KOPT-K1 (cell line): ENCODE results near the gene HPS5.

Experiments used
- H3K27ac ChIP-seq: fragments of 200-600 bp; sonication (generic); 2 replicates; pipeline ENCODE4 v1.5.1; 2016; ENCODE audit warnings: antibody characterized with exemption, mild to moderate bottlenecking, low read depth, low read length; ENCODE audit not compliant: poor library complexity, severe bottlenecking
- H3K36me3 ChIP-seq: fragments of 200-600 bp; sonication (generic); 2 replicates; pipeline ENCODE4 v1.5.1; 2017; ENCODE audit warnings: antibody characterized with exemption, mild to moderate bottlenecking, low read length, moderate library complexity; ENCODE audit not compliant: insufficient read depth
- H3K9me3 ChIP-seq: fragments of 200-600 bp; sonication (generic); 2 replicates; pipeline ENCODE4 v1.5.1; 2017; ENCODE audit warnings: antibody characterized with exemption, low read length, mild to moderate bottlenecking; ENCODE audit not compliant: insufficient read depth, poor library complexity, severe bottlenecking

The HPS5 gene

DNA sequence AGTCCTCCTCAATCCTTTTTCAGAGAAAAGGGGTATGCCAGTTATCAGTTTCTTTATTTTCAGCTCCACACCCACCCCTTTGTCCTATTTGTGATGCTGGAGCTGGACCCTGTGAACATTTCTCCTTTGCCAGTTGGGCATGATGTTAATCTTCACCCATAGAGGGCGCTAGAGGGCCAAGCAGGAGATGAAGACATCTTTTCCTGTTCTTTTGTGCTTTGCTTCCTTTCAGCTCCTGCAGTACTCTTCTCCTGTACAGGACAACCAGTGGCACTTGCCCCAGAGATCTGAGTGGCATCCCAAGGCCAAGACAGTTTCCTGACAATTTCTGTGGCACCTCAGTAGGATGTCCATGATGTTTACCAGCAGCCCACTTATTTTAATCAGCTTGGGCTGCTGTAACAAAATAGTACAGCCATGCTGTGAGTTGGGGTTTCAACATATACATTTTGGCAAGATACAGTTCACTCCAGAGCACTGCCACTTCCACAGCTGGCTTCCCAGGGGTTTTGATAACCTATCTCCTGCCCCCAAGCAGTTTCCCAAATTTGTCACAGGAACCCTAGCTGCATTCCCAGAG is 78.1 kb downstream of the HPS5 start:
- Histone ChIP-seq H3K9me3 (no peaks in the 10 kb centered on the region), H3K27ac (no peak overlapping the region), H3K36me3 (no peaks in the 10 kb centered on the region)

- no peak overlapping the region for H3K27ac ChIP-seq
Measured at GRCh38 chr11:18239655-18240054, 82.3 kb downstream of the HPS5 start.

GRCh38 chr11:18236664-18237356 is 85.1 kb downstream of the HPS5 start, which contains the start of gene SAA4:
Gene SAA4, minus strand, starts transcription at chr11:18236802. Its CDS starts 876 bp downstream, at chr11:18235926.
- H3K36me3 ChIP-seq, result no peaks in the 10 kb centered on the region
- H3K9me3 ChIP-seq, result no peaks in the 10 kb centered on the region
- no peak within 1 kb of the TSS for H3K27ac ChIP-seq

More at GRCh38 chr11:18239655-18240054, 82.3 kb downstream of the HPS5 start:
- H3K36me3 ChIP-seq, result no peaks in the 10 kb centered on the region
- no peaks in the 10 kb centered on the region for H3K9me3 ChIP-seq

DNA sequence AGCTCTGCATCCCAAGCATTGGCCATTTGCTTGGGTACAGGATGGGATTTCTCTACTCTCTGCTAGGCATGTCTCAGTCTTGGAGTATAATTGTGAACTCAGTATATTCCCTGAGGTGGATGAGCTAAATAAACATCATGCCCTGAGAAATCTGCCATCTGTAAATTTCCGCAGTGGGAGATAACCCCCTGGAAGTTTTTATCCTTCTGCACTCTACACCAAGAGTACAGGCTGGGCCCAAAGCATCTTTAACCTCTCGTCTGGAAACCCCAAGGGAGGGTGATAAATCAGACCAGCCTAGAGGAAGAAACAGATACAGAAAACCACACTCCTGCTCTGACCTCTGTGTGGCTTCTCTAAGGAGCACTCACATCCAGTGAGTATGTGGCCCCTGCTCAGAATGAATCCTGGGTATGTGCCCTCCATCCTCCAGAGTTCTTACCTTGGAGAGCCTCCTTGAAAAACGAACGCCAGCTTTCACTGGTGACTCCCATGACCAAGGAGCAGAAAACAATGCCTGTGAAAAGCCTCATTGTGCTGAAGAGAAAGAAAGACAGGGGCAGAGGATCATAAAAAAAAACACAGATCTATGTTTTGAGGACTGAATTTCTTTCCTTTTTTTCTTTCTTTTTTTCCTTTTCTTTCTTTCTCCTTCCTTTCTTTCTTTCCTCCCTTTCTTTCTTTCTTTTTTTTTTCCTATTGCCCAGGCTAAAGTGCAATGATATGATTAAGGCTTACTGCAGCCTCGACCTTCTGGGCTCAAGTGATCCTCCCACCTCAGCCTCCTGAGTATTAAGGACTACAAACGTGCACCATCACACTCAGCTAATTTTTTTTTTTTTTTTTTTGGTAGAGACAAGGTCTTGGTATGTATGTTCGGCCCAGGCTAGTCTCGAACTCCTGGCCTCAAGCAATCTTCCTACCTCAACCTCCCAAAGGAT is 86.3 kb downstream of the HPS5 start:
- Histone ChIP-seq H3K27ac (no peak overlapping the region), H3K36me3 (no peaks in the 10 kb centered on the region), H3K9me3 (no peaks in the 10 kb centered on the region)

- H3K9me3 ChIP-seq, result no peaks in the 10 kb centered on the region
- no peaks in the 10 kb centered on the region for H3K36me3 ChIP-seq
- H3K27ac ChIP-seq, result no peak overlapping the region
Measured at GRCh38 chr11:18233912-18234311, 88.0 kb downstream of the HPS5 start.

- H3K36me3 ChIP-seq, result no peaks in the 10 kb centered on the region
- H3K27ac ChIP-seq, result no peak overlapping the region
Measured at GRCh38 chr11:18230859-18231258, 91.1 kb downstream of the HPS5 start.

GRCh38 chr11:18229501-18229900 is 92.4 kb downstream of the HPS5 start:
- Histone ChIP-seq H3K36me3 (no peaks in the 10 kb centered on the region), H3K27ac (no peak overlapping the region)

More at GRCh38 chr11:18230859-18231258, 91.1 kb downstream of the HPS5 start:
- H3K9me3 ChIP-seq, result no peaks in the 10 kb centered on the region

More at GRCh38 chr11:18229501-18229900, 92.4 kb downstream of the HPS5 start:
- no peaks in the 10 kb centered on the region for H3K9me3 ChIP-seq
